H1 (cell line): ENCODE results near the gene NEK2. TPM values are rescaled to one million over a fixed set of nuclear protein-coding genes. Genes with fewer than 3 reads are reported as not detected.

Source experiments
- CTCF ChIA-PET: fragments of 300-600 bp; sonication (Branson Sonifier 250); formaldehyde crosslinking; loops from one replicate; lab custom pipeline; 2021; ENCODE audit not compliant: partially characterized antibody; lab: Charles Lee
- POLR2A ChIA-PET: fragments of 300-600 bp; sonication (Branson Sonifier 250); formaldehyde crosslinking; loops from one replicate; lab custom pipeline; 2021; ENCODE audit warnings: inconsistent platforms; ENCODE audit not compliant: partially characterized antibody; lab: Charles Lee
- DNase-seq, 2 experiments: peaks; one replicate each; pipeline versions ENCODE4 v3.0.0 to v3.0.0-alpha.2; 2010 to 2022; ENCODE audit warnings: low spot score in 2 of 2, low read depth in 1 of 2, mixed read lengths in 1 of 2
- FAIRE-seq: peaks from 2 replicates; lab custom pipeline; 2011; peaks lifted over from hg19 to GRCh38; lab: Jason Lieb, UNC
- H2AFZ ChIP-seq: 2 replicates; pipeline ENCODE4 v1.8.1; 2012; ENCODE audit warnings: low read length, inconsistent platforms
- H2AK5ac ChIP-seq: 2 replicates; pipeline ENCODE4 v1.6.1; 2013; ENCODE audit warnings: low read depth, low read length
- H2BK120ac ChIP-seq: replicated peaks from 2 replicates; pipeline ENCODE3; 2013; ENCODE audit warnings: low read depth, low read length, inconsistent platforms
- H2BK12ac ChIP-seq: 2 replicates; pipeline ENCODE4 v1.6.1; 2013; ENCODE audit warnings: low read depth, low read length
- H2BK15ac ChIP-seq: 2 replicates; pipeline ENCODE4 v1.6.1; 2013; ENCODE audit warnings: low read length
- H2BK20ac ChIP-seq: 2 replicates; pipeline ENCODE4 v1.6.1; 2013; ENCODE audit warnings: low read length
- H2BK5ac ChIP-seq: 2 replicates; pipeline ENCODE4 v1.6.1; 2013; ENCODE audit warnings: low read depth, low read length
- H3K14ac ChIP-seq: 2 replicates; pipeline ENCODE4 v1.6.1; 2013; ENCODE audit warnings: inconsistent platforms; ENCODE audit not compliant: insufficient read length
- H3K18ac ChIP-seq: 2 replicates; pipeline ENCODE4 v1.6.1; 2013; ENCODE audit warnings: low read length; ENCODE audit errors: extremely low read depth
- H3K23ac ChIP-seq: 2 replicates; pipeline ENCODE4 v1.6.1; 2013; ENCODE audit warnings: inconsistent platforms; ENCODE audit not compliant: insufficient read length
- H3K23me2 ChIP-seq: 2 replicates; pipeline ENCODE4 v1.6.1; 2013; ENCODE audit warnings: low read depth, low read length
- H3K27ac ChIP-seq: 2 replicates; pipeline ENCODE4 v1.6.1; 2011; ENCODE audit warnings: low read depth, low read length, inconsistent platforms
- H3K27me3 ChIP-seq, 4 experiments: replicated peaks in 1 of 4; 1 replicate in 1 of 4; 2 replicates in 3 of 4; pipeline versions ENCODE4 v1.6.1 to v1.8.1; 2011 to 2013; ENCODE audit warnings: low read length in 3 of 4, mild to moderate bottlenecking in 3 of 4, inconsistent platforms in 2 of 4, mixed read lengths in 2 of 4, moderate library complexity in 1 of 4; ENCODE audit not compliant: control insufficient read depth in 3 of 4, insufficient read depth in 3 of 4; ENCODE audit errors: extremely low read depth in 1 of 4
- H3K36me3 ChIP-seq, 4 experiments: 2 replicates each; pipeline versions ENCODE4 v1.6.1 to v1.8.1; 2011 to 2013; ENCODE audit warnings: mild to moderate bottlenecking in 4 of 4, low read length in 3 of 4, moderate library complexity in 2 of 4, control low read depth in 1 of 4, inconsistent platforms in 1 of 4; ENCODE audit not compliant: insufficient read depth in 4 of 4, control insufficient read depth in 2 of 4
- H3K4ac ChIP-seq: replicated peaks from 2 replicates; pipeline ENCODE3; 2013; ENCODE audit warnings: low read length, low read depth, mixed read lengths, inconsistent platforms; ENCODE audit not compliant: insufficient read length
- H3K4me1 ChIP-seq, 4 experiments: replicated peaks in 1 of 4; 1 replicate in 1 of 4; 2 replicates in 3 of 4; pipeline versions ENCODE4 v1.6.1 to v1.8.1; 2011 to 2013; ENCODE audit warnings: low read length in 3 of 4, inconsistent platforms in 2 of 4, mixed read lengths in 1 of 4; ENCODE audit not compliant: insufficient read depth in 4 of 4, control insufficient read depth in 3 of 4
- H3K4me2 ChIP-seq, 2 experiments: 2 replicates each; pipeline versions ENCODE4 v1.6.1 to v1.8.1; 2011 to 2013; ENCODE audit warnings: low read depth in 2 of 2, low read length in 2 of 2, control low read depth in 1 of 2, inconsistent platforms in 1 of 2, mild to moderate bottlenecking in 1 of 2; ENCODE audit not compliant: insufficient read depth in 1 of 2
- H3K4me3 ChIP-seq, 4 experiments: fragments of 200-600, 300-600 bp in 1 of 4; sonication (generic), shearing (Covaris generic), sonication (Bioruptor Twin) in 1 of 4; 2 replicates each; pipeline versions ENCODE4 v1.5.1 to v1.8.1; 2011 to 2016; ENCODE audit warnings: low read length in 4 of 4, low read depth in 3 of 4, control low read depth in 2 of 4, inconsistent platforms in 2 of 4, mild to moderate bottlenecking in 2 of 4, mixed read lengths in 1 of 4, moderate library complexity in 1 of 4; ENCODE audit not compliant: insufficient read depth in 2 of 4; ENCODE audit errors: extremely low read depth in 1 of 4
- H3K56ac ChIP-seq: replicated peaks from 2 replicates; pipeline ENCODE3; 2013; ENCODE audit warnings: low read depth, mild to moderate bottlenecking, mixed read lengths, low read length, inconsistent platforms; ENCODE audit not compliant: insufficient read length
- H3K79me1 ChIP-seq: 2 replicates; pipeline ENCODE4 v1.6.1; 2013; ENCODE audit warnings: low read depth, low read length, control low read depth
- H3K79me2 ChIP-seq, 2 experiments: 2 replicates each; pipeline versions ENCODE4 v1.6.1 to v1.8.1; 2012 to 2013; ENCODE audit warnings: low read length in 2 of 2, mild to moderate bottlenecking in 2 of 2, inconsistent platforms in 1 of 2; ENCODE audit not compliant: insufficient read depth in 2 of 2, control insufficient read depth in 1 of 2
- H3K9ac ChIP-seq, 4 experiments: replicated peaks in 1 of 4; 1 replicate in 1 of 4; 2 replicates in 3 of 4; pipeline versions ENCODE4 v1.6.1 to v1.8.1; 2011 to 2013; ENCODE audit warnings: low read depth in 3 of 4, low read length in 3 of 4, control low read depth in 2 of 4, mild to moderate bottlenecking in 2 of 4, moderate library complexity in 2 of 4, inconsistent platforms in 1 of 4; ENCODE audit errors: extremely low read depth in 1 of 4
- H3K9me3 ChIP-seq, 2 experiments: 2 replicates each; pipeline versions ENCODE4 v1.6.1 to v1.8.1; 2012 to 2013; ENCODE audit warnings: mild to moderate bottlenecking in 2 of 2, moderate library complexity in 2 of 2, control low read depth in 1 of 2, inconsistent platforms in 1 of 2, low read depth in 1 of 2, low read length in 1 of 2, mixed read lengths in 1 of 2; ENCODE audit not compliant: insufficient read depth in 2 of 2
- H4K20me1 ChIP-seq, 2 experiments: replicated peaks in 1 of 2; 2 replicates each; pipeline versions ENCODE3 to v1.8.1; 2011 to 2013; ENCODE audit warnings: inconsistent platforms in 2 of 2, low read length in 2 of 2, mild to moderate bottlenecking in 1 of 2; ENCODE audit not compliant: insufficient read depth in 2 of 2, control insufficient read depth in 1 of 2
- H4K5ac ChIP-seq: 2 replicates; pipeline ENCODE4 v1.6.1; 2013; ENCODE audit warnings: low read length, low read depth, mixed read lengths, inconsistent platforms; ENCODE audit not compliant: insufficient read length
- H4K8ac ChIP-seq: 2 replicates; pipeline ENCODE4 v1.8.0; 2013; ENCODE audit warnings: mild to moderate bottlenecking, moderate library complexity, low read length, inconsistent platforms; ENCODE audit not compliant: insufficient read depth; ENCODE audit errors: extremely low read depth
- H4K91ac ChIP-seq: replicated peaks from 2 replicates; pipeline ENCODE3; 2013; ENCODE audit warnings: low read length, mixed read lengths, inconsistent platforms; ENCODE audit not compliant: insufficient read length
- EGR1 ChIP-seq: IDR thresholded peaks from 2 replicates; pipeline ENCODE4 v1.6.1; 2011; ENCODE audit warnings: low read depth, low read length, borderline replicate concordance
- GABPA ChIP-seq: IDR thresholded peaks from 2 replicates; pipeline ENCODE4 v1.6.1; 2011; ENCODE audit warnings: mild to moderate bottlenecking, low read length, moderate library complexity, borderline replicate concordance; ENCODE audit not compliant: insufficient read depth
- HDAC2 ChIP-seq, 2 experiments: fragments of 300-600 bp in 1 of 2; sonication (generic) in 1 of 2; IDR thresholded peaks; 2 replicates each; pipeline ENCODE4 v1.6.1; 2011 to 2012; ENCODE audit warnings: low read depth in 2 of 2, low read length in 2 of 2, mild to moderate bottlenecking in 2 of 2, moderate library complexity in 2 of 2, borderline replicate concordance in 1 of 2, inconsistent platforms in 1 of 2
- MAFK ChIP-seq: IDR thresholded peaks from 2 replicates; pipeline ENCODE4 v1.6.1; 2012; ENCODE audit warnings: low read depth, mild to moderate bottlenecking, improper control_type of control experiment, low read length
- POLR2A ChIP-seq, 2 experiments: IDR thresholded peaks; 1 replicate in 1 of 2; 2 replicates in 1 of 2; pipeline ENCODE4 v1.6.1; 2011; ENCODE audit warnings: low read depth in 2 of 2, low read length in 2 of 2, mild to moderate bottlenecking in 2 of 2; ENCODE audit errors: control extremely low read depth in 1 of 2
- POU5F1 ChIP-seq: IDR thresholded peaks from 2 replicates; pipeline ENCODE4 v1.6.1; 2011; ENCODE audit warnings: low read depth, mild to moderate bottlenecking, low read length, moderate library complexity
- RFX5 ChIP-seq: IDR thresholded peaks from 2 replicates; pipeline ENCODE4 v1.6.1; 2011; ENCODE audit warnings: low read depth, low read length, improper control_type of control experiment, borderline replicate concordance
- YY1 ChIP-seq: IDR thresholded peaks from 2 replicates; pipeline ENCODE4 v1.6.1; 2011; ENCODE audit warnings: low read depth, mild to moderate bottlenecking, low read length
- WGBS, 2 experiments: shearing (Covaris generic) in 1 of 2; methylation state at CpG; one replicate each; pipeline versions ENCODE4 v1.1.6 to v1.1.7; 2013 to 2015; ENCODE audit warnings: low lambda C conversion rate in 2 of 2, mixed read lengths in 2 of 2, inconsistent platforms in 1 of 2, low coverage in 1 of 2, missing lambda C conversion rate in 1 of 2; ENCODE audit not compliant: insufficient replicate concordance in 2 of 2, insufficient coverage in 1 of 2, insufficient read length in 1 of 2; ENCODE audit errors: extremely low coverage in 1 of 2, missing lambda C conversion rate in 1 of 2; 5-methylcytosine and 5-hydroxymethylcytosine counted together
- polyA plus RNA-seq, 7 experiments: library from polyadenylated mRNA; depleted of rRNA in 3 of 7; stranded (reverse) in 5 of 7; unstranded in 2 of 7; fragments of >200 nt in 5 of 7; fragments of 200-250 nt in 2 of 7; gene quantifications; 1 replicate in 5 of 7; 2 replicates in 1 of 7; 4 replicates in 1 of 7; pipeline versions ENCODE4 v1.2.1 to v1.2.3, GENCODE V29; 2011 to 2013; ENCODE audit warnings: missing spikeins in 2 of 7, mixed read lengths in 2 of 7
- total RNA-seq: library from RNA; stranded (reverse); fragmentation: NEBNext Ultra II Directional; extraction: Animal tissue kit (Norgen Biotek cat#: 25700); gene quantifications from 2 replicates; pipeline ENCODE4 v1.2.1, GENCODE V29; 2021
- TF ChIP-seq, protein P1 (sequence below): IDR thresholded peaks from 2 replicates; pipeline ENCODE4 v1.6.1; 2012; ENCODE audit warnings: inconsistent platforms
- TF ChIP-seq, protein P2 (sequence below): IDR thresholded peaks from 2 replicates; pipeline ENCODE4 v1.6.1; 2011; ENCODE audit warnings: low read length, improper control_type of control experiment

NEK2 gene
- total and polyA plus RNA-seq, 2 of the 8 experiments (the other 6 are each of a cell fraction or from before 2014, with no cell fraction given) = 8.4 to 22.9 TPM

DNA sequence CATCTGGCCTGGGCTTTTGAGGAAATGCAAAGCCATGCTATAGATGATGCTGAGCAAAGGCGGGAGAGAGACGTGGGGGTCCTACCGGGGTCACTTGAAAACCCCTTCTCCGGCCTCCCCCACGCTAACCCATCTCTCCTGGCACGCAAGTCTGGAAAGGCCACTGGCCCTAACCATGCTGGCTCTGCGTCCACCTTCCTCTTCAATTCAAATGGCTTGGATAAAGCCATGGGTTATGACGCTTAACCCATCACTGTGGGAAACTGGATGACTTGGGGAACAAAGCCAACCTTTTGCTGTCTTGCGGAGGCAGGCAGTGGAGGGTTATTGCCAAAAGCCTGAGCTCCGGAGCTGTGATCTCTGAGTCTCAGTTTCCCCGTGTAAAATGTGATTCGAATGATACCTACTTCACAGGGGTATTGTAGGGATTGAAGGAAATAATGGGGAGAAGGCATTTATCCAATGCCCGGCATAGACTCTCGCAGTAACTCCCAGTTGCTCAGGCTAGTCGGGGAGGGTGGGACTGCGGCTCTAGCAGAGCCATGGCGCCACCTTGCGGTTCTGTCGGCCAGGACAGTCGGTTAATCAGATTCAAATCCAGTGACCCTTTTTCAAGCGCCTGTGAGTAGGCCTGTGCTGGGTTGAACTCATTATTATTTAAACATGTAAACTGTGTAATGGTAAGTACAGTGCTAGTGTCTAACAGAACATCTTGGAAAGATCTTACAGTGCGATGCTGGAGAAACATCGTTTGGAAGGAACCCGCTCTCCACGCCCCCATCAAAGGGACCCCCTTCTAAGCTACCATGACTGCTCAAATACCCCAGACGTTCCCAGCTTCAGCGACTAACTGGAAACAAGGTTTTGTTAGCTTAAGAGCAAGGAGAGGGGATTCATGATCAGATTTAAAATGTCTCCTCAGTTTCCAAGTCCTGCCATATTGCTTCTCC, 20.3 kb downstream of the NEK2 start:
- 42% methylated on average over 27 of the region's 27 CpGs; no CpG with 5 or more reads in 1 of the 2 experiments for WGBS, 2 experiments
- no peak overlapping the region for H4K91ac ChIP-seq
- TF ChIP-seq EGR1 (no peak), POU5F1 (no peak), GABPA (no peak), HDAC2 (IDR thresholded peaks at IDR 0.05; ENCODE audit: borderline replicate concordance in 1 of 2, low read depth in 2 of 2, low read length in 2 of 2) (no peak), MAFK (no peak), POLR2A (IDR thresholded peaks at IDR 0.05; ENCODE audit: control extremely low read depth in 1 of 2, low read depth in 2 of 2, low read length in 2 of 2) (no peak), YY1 (no peak), RFX5 (no peak)
- TF ChIP-seq, protein P1, sequence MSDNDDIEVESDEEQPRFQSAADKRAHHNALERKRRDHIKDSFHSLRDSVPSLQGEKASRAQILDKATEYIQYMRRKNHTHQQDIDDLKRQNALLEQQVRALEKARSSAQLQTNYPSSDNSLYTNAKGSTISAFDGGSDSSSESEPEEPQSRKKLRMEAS = no peak
- TF ChIP-seq, protein P2, sequence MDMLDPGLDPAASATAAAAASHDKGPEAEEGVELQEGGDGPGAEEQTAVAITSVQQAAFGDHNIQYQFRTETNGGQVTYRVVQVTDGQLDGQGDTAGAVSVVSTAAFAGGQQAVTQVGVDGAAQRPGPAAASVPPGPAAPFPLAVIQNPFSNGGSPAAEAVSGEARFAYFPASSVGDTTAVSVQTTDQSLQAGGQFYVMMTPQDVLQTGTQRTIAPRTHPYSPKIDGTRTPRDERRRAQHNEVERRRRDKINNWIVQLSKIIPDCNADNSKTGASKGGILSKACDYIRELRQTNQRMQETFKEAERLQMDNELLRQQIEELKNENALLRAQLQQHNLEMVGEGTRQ = no peak

More for the DNA sequence above, 20.3 kb downstream of the NEK2 start:
- DNase-seq = peak; percentile 67 to 96
- Histone ChIP-seq H2BK120ac (no peak overlapping the region), H3K9me3 (no peaks in the 10 kb centered on the region), H3K79me1 (no peaks in the 10 kb centered on the region), H3K36me3 (no peaks in the 10 kb centered on the region), H2BK20ac (no peak overlapping the region), H3K4ac (no peak overlapping the region), H3K9ac (no peak overlapping the region), H4K20me1 (no peaks in the 10 kb centered on the region), H2AFZ (peak overlapping the region; percentile 82), H3K23me2 (no peaks in the 10 kb centered on the region), H2BK5ac (no peak overlapping the region), H4K5ac (no peak overlapping the region), H3K79me2 (no peaks in the 10 kb centered on the region), H3K4me3 (no peak overlapping the region), H2BK12ac (no peak overlapping the region), H3K27ac (no peak overlapping the region), H3K4me1 (peaks cover 0 to 4% (median 0%) of the 10 kb centered on the region in 4 experiments; a peak in 3 of 7 replicates), H3K23ac (no peak overlapping the region), H4K8ac (no peak overlapping the region), H3K27me3 (no peaks in the 10 kb centered on the region), H2AK5ac (no peak overlapping the region), H3K14ac (no peak overlapping the region), H3K4me2 (no peak overlapping the region), H2BK15ac (0 out of 2 replicates have a peak overlapping the region, but pooled peaks have one; percentile 36), H3K56ac (no peak overlapping the region), H3K18ac (no peak overlapping the region)
- FAIRE-seq = peak; percentile 60
- ChIA-PET CTCF (interaction anchor here (0.6 to 10.4 kb wide), 45 partner anchors 8 to 1022 kb away, joined by 3 to 154 read pairs (median 4); partner anchors contain the start of genes NEK2 and SLC30A1), POLR2A (interaction anchor here (0.6 to 1.0 kb wide), 2 partner anchors 76 to 136 kb away, joined by 3 read pairs; partner anchors contain the start of gene SLC30A1)
